MCF 10A (cell line): ENCODE data around the gene INSM1. TPM values are rescaled to one million over a fixed set of nuclear protein-coding genes. Genes with fewer than 3 reads are reported as not detected.
"Not testable (repeated sequence)": the region's sequence is repeated elsewhere in the genome, so short reads cannot be mapped to it uniquely, and the experiment has no call there.

ENCODE experiments used
- BruUV-seq: library from RNA; stranded (reverse); fragments of 400-500 nt; replicated peaks from 2 replicates; lab custom pipeline; 2021; lab: Mats Ljungman, UMichigan
- CTCF ChIA-PET: fragments of 300-600 bp; sonication (Branson Sonifier 250); formaldehyde crosslinking; extraction: SDS; loops from one replicate; lab custom pipeline; 2021; ENCODE audit warnings: antibody characterized with exemption, inconsistent platforms; lab: Yijun Ruan, JAX
- POLR2A ChIA-PET: fragments of 300-600, 350-650 bp; sonication (Branson Sonifier 250); formaldehyde crosslinking; extraction: SDS; loops from one replicate; lab custom pipeline; 2020; ENCODE audit warnings: antibody characterized with exemption, inconsistent platforms; lab: Yijun Ruan, JAX
- DNase-seq: peaks from one replicate; pipeline ENCODE4 v3.0.0-alpha.2; 2018; ENCODE audit not compliant: unreplicated experiment
- H3K27ac Mint-ChIP-seq: one replicate; pipeline ENCODE4 v1.8.0; 2022; ENCODE audit warnings: mild to moderate bottlenecking, low read depth, mixed read lengths; ENCODE audit not compliant: unreplicated experiment
- H3K27me3 Mint-ChIP-seq: one replicate; pipeline ENCODE4 v1.8.0; 2022; ENCODE audit warnings: mixed read lengths; ENCODE audit not compliant: insufficient read depth, unreplicated experiment
- H3K36me3 Mint-ChIP-seq: one replicate; pipeline ENCODE4 v1.8.0; 2022; ENCODE audit warnings: mild to moderate bottlenecking, moderate library complexity, mixed read lengths; ENCODE audit not compliant: insufficient read depth, unreplicated experiment
- H3K4me1 Mint-ChIP-seq: one replicate; pipeline ENCODE4 v1.8.0; 2022; ENCODE audit warnings: mixed read lengths; ENCODE audit not compliant: insufficient read depth, unreplicated experiment
- H3K4me3 Mint-ChIP-seq: one replicate; pipeline ENCODE4 v1.8.0; 2022; ENCODE audit warnings: mild to moderate bottlenecking, moderate library complexity, mixed read lengths; ENCODE audit not compliant: unreplicated experiment
- H3K9me3 Mint-ChIP-seq: one replicate; pipeline ENCODE4 v1.8.0; 2022; ENCODE audit warnings: mixed read lengths; ENCODE audit not compliant: unreplicated experiment
- intact Hi-C: fragments of 100-400 bp; cut with micrococcal nuclease; formaldehyde crosslinking; loops from 2 replicates; pipeline ENCODE4 v1.14.1; 2022
- total RNA-seq: library from RNA; stranded (reverse); gene quantifications from 2 replicates; pipeline ENCODE4 v1.2.3, GENCODE V29; 2022
- TF ChIP-seq, protein P1 (sequence below): fragments of 200-600 bp; IDR thresholded peaks from one replicate; pipeline ENCODE4 v1.8.0; 2022; ENCODE audit warnings: antibody characterized with exemption, mild to moderate bottlenecking; ENCODE audit not compliant: unreplicated experiment

INSM1 gene
- total RNA-seq, 1 experiment from 2014 or later = not detected

DNA sequence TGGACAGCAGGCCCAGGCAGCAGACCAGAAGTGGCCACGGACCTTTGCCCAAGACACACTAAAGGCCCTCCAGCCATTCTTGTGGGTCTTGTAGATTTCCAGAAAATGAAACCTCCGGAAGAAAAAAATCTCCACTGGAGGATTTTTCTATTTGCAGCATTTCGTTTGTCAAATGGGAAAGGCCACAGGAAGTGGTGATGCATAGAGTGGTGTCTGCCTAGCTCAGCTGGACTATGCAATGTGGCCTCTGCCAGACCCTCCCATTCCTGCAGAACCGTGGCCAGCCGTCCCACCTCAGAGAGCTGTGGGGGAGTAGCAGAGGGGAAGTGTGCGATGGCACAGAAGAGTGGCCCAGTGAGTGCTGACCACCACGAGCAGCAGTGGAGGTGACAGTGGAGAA, 24.0 kb upstream of the INSM1 start:
- H3K9me3 Mint-ChIP-seq = no peaks in the 10 kb centered on the region

DNA sequence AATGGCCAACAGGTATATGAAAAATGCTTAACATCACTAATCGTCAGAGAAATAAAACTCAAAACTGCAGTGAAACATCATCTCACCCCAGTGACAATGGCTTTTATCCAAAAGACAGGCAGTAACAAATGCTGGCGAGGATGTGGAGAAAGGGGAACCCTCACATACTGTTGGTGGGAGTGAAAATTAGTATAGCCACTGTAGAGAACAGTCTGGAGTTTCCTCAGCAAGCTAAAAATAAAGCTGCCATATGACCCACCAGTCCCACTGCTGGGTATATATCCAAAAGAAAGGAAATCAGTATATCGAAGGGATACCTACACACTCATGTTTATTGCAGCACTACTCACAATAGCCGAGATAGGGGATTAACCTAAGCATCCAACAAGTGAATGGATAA, 23.4 kb upstream of the INSM1 start:
- H3K4me3 Mint-ChIP-seq = no peak overlapping the region
- no peak overlapping the region for H3K27ac Mint-ChIP-seq
- DNase-seq = no peak
- H3K4me1 Mint-ChIP-seq = no peaks in the 10 kb centered on the region
- ChIA-PET CTCF (interaction anchor here (1.0 kb wide), 1 partner anchor 248 kb away, joined by 3 read pairs; no protein-coding TSS in a partner anchor), POLR2A (no interaction called here)
- no peaks in the 10 kb centered on the region for H3K36me3 Mint-ChIP-seq
- peaks cover 15% of the 10 kb centered on the region for H3K27me3 Mint-ChIP-seq
- intact Hi-C loops = no loop called here
- H3K9me3 Mint-ChIP-seq = no peaks in the 10 kb centered on the region
- no TSS peak for BruUV-seq
- TF ChIP-seq, protein P1, sequence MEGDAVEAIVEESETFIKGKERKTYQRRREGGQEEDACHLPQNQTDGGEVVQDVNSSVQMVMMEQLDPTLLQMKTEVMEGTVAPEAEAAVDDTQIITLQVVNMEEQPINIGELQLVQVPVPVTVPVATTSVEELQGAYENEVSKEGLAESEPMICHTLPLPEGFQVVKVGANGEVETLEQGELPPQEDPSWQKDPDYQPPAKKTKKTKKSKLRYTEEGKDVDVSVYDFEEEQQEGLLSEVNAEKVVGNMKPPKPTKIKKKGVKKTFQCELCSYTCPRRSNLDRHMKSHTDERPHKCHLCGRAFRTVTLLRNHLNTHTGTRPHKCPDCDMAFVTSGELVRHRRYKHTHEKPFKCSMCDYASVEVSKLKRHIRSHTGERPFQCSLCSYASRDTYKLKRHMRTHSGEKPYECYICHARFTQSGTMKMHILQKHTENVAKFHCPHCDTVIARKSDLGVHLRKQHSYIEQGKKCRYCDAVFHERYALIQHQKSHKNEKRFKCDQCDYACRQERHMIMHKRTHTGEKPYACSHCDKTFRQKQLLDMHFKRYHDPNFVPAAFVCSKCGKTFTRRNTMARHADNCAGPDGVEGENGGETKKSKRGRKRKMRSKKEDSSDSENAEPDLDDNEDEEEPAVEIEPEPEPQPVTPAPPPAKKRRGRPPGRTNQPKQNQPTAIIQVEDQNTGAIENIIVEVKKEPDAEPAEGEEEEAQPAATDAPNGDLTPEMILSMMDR = no peak

More for the DNA sequence above, 24.0 kb upstream of the INSM1 start:
- H3K27me3 Mint-ChIP-seq = peaks cover 15% of the 10 kb centered on the region
- TF ChIP-seq, protein P1 = no peak
- CTCF ChIA-PET = interaction anchor here (0.6 to 1.0 kb wide), 2 partner anchors 249 to 289 kb away, joined by 3 read pairs; no protein-coding TSS in a partner anchor
- no peak overlapping the region for H3K4me3 Mint-ChIP-seq
- H3K27ac Mint-ChIP-seq = no peak overlapping the region
- POLR2A ChIA-PET = no interaction called here
- intact Hi-C loops = no loop called here
- no TSS peak for BruUV-seq
- DNase-seq = no peak
- no peaks in the 10 kb centered on the region for H3K36me3 Mint-ChIP-seq
- H3K4me1 Mint-ChIP-seq = no peaks in the 10 kb centered on the region

DNA sequence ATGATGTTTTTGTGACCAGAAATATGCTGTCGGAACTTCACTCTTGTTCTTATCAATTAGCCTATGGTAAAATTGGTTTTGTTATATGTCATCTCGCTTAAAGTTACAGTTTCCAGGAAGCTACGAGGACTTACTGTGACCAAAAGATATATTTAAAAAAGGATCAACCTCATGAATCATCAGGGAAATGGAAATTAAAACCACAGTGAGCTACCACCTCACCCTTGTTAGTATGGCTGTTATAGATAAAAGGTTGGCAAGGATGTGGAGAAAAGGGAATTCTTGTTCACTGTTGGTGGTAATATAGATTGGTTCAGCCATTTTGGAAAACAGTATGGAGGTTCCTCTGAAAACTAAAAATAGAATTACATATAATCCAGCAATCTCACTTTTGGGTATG, 14.3 kb upstream of the INSM1 start:
- ChIA-PET POLR2A (no interaction called here), CTCF (no interaction called here)
- Mint-ChIP-seq H3K9me3 (peaks cover 8% of the 10 kb centered on the region), H3K27me3 (no peaks in the 10 kb centered on the region), H3K36me3 (no peaks in the 10 kb centered on the region), H3K4me1 (no peaks in the 10 kb centered on the region), H3K4me3 (no peak overlapping the region), H3K27ac (no peak overlapping the region)
- intact Hi-C loops = no loop called here
- no TSS peak for BruUV-seq
- TF ChIP-seq, protein P1 = no peak
- DNase-seq = no peak

DNA sequence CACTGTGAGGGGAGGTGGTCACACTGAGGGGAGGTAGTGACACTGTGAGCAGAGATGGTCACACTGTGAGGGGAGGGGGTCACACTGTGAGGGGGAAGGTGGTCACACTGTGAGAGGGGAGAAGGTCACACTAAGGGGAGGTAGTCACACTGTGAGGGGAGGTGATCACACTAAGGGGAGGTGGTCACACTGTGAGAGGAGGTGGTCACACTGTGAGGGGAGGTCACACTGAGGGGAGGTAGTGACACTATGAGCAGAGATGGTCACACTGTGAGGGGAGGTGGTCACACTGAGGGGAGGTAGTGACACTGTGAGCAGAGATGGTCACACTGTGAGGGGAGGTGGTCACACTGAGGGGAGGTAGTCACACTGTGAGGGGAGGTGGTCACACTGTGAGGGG, 12.4 kb upstream of the INSM1 start:
- DNase-seq, BruUV-seq, H3K4me3 Mint-ChIP-seq, H3K27me3 Mint-ChIP-seq, intact Hi-C loops, H3K9me3 Mint-ChIP-seq, CTCF ChIA-PET, H3K4me1 Mint-ChIP-seq, H3K27ac Mint-ChIP-seq, H3K36me3 Mint-ChIP-seq, POLR2A ChIA-PET: not testable (repeated sequence)
